LNCaP clone FGC (cell line): ENCODE data around the gene MMD2.
A peak's percentile ranks its signal among the peaks of the same experiment; 100 is the strongest.
"Not testable (repeated sequence)": the region's sequence is repeated elsewhere in the genome, so short reads cannot be mapped to it uniquely, and the experiment has no call there.

Experiments used
- DNase-seq: peaks from one replicate; pipeline ENCODE4 v3.0.0-alpha.2; 2011; ENCODE audit warnings: low read depth
- H3K4me3 ChIP-seq: 2 replicates; pipeline ENCODE4 v1.5.1; 2011; ENCODE audit warnings: mild to moderate bottlenecking, low read depth, low read length, control low read depth
- TF ChIP-seq, protein P1 (sequence below): IDR thresholded peaks from 2 replicates; pipeline ENCODE4 v1.5.1; 2012; ENCODE audit warnings: mild to moderate bottlenecking; ENCODE audit not compliant: control insufficient read depth, insufficient read depth; ENCODE audit errors: extremely low read depth

MMD2 gene

DNA sequence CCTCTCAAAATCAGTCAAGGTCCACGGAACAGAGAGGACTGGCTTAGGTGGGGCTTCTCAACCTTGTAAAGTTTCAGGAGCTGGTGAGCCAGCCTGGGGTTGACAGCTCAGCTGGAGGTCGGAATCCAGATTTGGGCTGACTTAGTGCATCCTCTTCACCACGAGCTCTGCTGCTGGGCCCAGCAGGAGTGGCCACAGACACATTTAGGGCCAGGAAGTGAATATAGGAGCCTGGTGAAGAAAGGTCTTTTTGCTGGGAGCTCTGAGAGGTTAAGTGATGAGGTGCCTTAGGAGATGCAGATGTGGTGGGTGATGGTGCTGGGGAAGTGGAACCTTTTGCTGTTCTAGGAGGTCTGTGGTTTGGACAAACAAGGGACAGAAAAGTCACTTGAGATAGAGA, 39.3 kb upstream of the MMD2 start:
- H3K4me3 ChIP-seq, result no peak overlapping the region
- TF ChIP-seq, protein P1, sequence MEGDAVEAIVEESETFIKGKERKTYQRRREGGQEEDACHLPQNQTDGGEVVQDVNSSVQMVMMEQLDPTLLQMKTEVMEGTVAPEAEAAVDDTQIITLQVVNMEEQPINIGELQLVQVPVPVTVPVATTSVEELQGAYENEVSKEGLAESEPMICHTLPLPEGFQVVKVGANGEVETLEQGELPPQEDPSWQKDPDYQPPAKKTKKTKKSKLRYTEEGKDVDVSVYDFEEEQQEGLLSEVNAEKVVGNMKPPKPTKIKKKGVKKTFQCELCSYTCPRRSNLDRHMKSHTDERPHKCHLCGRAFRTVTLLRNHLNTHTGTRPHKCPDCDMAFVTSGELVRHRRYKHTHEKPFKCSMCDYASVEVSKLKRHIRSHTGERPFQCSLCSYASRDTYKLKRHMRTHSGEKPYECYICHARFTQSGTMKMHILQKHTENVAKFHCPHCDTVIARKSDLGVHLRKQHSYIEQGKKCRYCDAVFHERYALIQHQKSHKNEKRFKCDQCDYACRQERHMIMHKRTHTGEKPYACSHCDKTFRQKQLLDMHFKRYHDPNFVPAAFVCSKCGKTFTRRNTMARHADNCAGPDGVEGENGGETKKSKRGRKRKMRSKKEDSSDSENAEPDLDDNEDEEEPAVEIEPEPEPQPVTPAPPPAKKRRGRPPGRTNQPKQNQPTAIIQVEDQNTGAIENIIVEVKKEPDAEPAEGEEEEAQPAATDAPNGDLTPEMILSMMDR, result no peak
- no peak for DNase-seq

DNA sequence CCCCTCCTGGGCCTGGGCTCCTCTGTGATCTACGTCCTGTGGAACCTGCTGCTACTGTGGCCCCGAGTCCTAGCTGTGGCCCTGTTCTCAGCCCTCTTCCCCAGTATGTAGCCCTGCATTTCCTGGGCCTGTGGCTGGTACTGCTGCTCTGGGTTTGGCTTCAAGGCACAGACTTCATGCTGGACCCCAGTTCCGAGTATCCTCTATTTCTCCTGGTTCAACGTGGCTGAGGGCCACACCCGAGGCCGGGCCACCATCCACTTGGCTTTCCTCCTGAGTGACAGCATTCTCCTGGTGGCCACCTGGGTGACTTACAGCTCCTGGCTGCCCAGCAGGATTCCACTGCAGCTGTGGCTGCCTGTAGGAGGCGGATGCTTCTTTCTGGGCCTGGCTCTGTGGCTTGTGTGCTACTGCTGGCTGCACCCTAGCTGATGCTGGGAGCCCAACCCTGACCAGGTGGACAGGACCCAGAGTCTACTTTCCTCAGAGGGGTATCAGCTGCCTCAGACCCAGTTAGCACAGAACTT, 37.8 kb upstream of the MMD2 start:
- no peak overlapping the region for H3K4me3 ChIP-seq
- TF ChIP-seq, protein P1, result no peak
- DNase-seq, result no peak

DNA sequence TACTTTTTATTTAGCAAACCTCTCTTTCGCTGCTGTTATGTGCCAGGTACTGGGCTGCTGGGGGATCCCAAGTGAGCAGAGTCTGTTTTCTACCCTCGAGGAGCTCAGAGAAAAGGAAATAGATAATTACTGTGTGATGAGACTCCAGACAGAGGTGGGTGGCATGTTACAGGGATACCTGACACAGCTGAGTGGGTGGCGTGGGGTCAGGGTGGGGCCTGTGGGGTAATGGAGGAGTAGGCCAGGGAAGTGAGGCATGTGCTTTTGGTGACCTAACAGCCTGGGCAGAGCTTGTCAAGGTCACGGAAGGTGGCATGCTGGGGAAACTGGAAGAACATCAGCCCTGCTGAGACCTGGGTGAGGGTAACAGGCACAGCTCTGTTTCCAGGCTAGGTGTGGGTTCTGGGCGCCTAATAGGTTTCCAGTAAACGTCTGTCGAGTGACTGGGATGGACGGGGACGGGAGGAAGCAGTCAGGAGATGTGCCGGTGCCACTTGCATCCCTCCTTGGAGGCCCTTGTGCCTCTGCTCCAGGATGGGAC, 36.5 kb upstream of the MMD2 start:
- H3K4me3 ChIP-seq, result no peak overlapping the region
- TF ChIP-seq, protein P1, result no peak
- no peak for DNase-seq

DNA sequence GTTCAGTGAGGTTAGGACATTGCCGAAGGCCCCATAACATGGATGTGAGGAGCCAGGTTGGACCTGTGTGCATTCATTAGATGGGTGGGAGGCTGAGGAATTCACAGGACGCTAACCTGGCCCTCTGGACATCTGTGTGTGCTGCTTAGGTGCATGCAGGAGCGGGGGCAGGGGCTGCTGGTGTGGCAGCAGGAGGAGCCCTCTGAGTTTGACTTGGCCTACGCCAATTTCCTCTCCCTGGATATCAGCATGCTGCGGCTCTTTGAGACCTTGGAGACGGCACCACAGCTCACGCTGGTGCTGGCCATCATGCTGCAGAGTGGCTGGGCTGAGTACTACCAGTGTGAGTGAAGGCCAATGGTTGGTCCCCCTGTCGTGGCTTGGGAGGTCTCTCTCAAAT, 34.5 kb upstream of the MMD2 start:
- TF ChIP-seq, protein P1, result no peak
- no peak overlapping the region for H3K4me3 ChIP-seq
- no peak for DNase-seq

DNA sequence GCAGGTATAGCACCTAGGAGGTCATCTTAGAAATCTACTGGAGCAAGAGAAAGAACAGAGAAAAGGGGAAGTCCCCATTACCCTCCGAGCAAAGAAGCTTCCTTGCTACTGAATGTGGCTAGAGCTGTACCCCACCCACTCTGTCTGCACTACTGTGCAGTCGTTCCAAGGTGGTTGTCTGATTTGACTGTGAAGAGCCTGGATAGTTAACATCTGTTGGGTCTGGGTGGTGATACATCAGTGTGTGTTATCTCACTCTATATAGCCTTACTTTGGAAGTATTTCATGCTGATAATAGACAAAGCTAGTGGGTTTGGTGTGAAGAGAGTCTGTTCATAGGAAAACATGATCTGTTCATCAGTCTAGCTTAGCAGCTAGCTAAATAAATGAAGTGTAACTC, 23.8 kb upstream of the MMD2 start:
- not testable (repeated sequence) for DNase-seq, H3K4me3 ChIP-seq

DNA sequence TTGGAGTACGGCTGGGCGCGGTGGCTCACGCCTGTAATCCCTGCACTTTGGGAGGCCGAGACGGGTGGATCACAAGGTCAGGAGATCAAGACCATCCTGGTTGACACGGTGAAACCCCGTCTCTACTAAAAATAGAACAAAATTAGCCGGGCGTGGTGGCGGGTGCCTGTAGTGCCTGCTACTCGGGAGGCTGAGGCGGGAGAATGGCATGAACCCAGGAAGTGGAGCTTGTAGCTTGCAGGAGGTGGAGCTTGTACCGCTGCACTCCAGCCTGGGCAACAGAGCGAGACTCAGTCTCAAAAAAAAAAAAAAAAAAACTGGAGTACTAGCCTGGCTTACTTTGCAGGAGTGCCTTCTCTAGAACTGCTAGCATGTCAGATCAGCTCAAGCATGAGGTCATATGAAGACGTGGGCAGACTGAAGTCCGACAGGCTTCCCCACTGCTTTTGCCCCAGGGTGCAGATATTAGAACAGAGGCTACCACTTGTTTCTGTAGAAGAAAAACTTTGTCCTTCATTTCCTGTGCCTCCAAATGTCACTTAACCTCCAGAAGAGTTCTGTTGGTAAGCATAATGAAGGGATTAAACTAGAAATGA, 22.4 kb upstream of the MMD2 start:
- not testable (repeated sequence) for DNase-seq, H3K4me3 ChIP-seq

DNA sequence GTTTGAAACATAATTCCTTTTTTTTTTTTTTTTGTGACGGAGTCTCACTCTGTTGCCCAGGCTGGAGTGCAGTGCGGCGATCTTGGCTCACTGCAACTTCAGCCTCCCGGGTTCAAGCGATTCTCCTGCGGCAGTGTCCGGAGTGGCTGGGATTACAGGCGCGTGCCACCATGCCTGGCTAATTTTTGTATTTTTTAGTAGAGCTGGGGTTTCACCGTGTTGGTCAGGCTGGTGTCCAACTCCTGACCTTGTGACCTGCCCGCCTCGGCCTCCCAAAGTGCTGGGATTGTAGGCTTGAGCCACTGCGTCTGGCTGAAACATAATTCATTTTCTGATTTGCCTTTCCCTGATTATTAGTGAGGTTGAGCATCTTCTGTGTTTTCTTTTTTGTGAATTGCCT, 16.6 kb upstream of the MMD2 start:
- H3K4me3 ChIP-seq, DNase-seq: not testable (repeated sequence)

DNA sequence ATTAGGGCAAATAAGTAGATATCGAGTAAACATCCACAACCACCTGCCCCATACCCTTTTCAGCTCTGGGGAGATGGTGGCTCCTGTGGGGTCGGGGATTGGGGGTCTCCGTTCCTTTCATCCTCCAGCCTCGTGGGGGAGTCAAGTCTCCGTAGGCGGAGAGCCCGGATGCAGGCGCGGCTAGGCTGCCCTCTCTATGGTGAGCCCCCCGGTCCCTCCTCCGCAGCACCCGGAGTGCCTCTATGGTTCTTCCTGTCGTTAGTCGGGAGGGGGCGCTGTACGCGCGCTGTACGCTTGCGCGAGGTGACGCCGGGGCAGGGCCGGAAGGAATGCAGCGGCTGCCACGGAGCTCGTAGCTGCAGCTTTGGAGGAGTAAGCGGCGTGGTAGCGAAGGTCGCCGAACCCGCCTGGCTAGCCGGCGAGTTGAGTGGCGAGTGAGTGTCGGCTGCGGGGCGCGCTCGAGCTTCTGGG, 14.8 kb upstream of the MMD2 start:
- TF ChIP-seq, protein P1, result peak; percentile 82
- DNase-seq, result peak; percentile 82
- peak overlapping the region; percentile 76 for H3K4me3 ChIP-seq

DNA sequence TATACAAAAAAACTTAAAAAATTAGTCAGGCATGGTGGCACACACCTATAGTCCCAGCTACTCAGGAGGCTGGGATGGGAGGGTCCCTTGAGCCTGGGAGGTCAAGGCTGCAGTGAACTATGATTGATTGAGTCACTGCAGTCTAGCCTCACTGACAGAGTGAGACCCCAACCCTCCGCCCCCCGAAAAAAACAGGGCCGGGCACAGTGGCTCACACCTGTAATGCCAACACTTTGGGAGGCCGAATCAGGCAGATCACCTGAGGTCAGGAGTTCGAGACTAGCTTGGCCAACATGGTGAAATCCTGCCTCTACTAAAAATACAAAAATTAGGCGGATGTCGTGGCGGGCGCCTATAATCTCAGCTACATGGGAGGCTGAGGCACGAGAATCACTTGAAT, 13.5 kb upstream of the MMD2 start:
- not testable (repeated sequence) for DNase-seq, H3K4me3 ChIP-seq
